HUES6 (cell line): ENCODE results near the gene HNF1B.

Experiments used
- H3K27ac ChIP-seq: 2 replicates; pipeline ENCODE4 v1.7.0; 2013; ENCODE audit warnings: low read depth, mild to moderate bottlenecking, low read length, inconsistent platforms
- H3K27me3 ChIP-seq: 2 replicates; pipeline ENCODE4 v1.6.1; 2013; ENCODE audit warnings: low read length; ENCODE audit not compliant: control insufficient read depth, insufficient read depth
- H3K36me3 ChIP-seq: 2 replicates; pipeline ENCODE4 v1.6.1; 2013; ENCODE audit warnings: low read length; ENCODE audit not compliant: control insufficient read depth, insufficient read depth
- H3K4me1 ChIP-seq: 2 replicates; pipeline ENCODE4 v1.6.1; 2013; ENCODE audit warnings: low read length; ENCODE audit not compliant: control insufficient read depth, insufficient read depth
- H3K4me3 ChIP-seq: 2 replicates; pipeline ENCODE4 v1.5.1; 2013; ENCODE audit warnings: low read depth, low read length
- H3K9ac ChIP-seq: one replicate; pipeline ENCODE4 v1.6.1; 2013; ENCODE audit warnings: mild to moderate bottlenecking, low read length
- H3K9me3 ChIP-seq: 2 replicates; pipeline ENCODE4 v1.6.1; 2013; ENCODE audit warnings: low read depth, low read length; ENCODE audit not compliant: control insufficient read depth, insufficient read depth

Gene HNF1B

DNA sequence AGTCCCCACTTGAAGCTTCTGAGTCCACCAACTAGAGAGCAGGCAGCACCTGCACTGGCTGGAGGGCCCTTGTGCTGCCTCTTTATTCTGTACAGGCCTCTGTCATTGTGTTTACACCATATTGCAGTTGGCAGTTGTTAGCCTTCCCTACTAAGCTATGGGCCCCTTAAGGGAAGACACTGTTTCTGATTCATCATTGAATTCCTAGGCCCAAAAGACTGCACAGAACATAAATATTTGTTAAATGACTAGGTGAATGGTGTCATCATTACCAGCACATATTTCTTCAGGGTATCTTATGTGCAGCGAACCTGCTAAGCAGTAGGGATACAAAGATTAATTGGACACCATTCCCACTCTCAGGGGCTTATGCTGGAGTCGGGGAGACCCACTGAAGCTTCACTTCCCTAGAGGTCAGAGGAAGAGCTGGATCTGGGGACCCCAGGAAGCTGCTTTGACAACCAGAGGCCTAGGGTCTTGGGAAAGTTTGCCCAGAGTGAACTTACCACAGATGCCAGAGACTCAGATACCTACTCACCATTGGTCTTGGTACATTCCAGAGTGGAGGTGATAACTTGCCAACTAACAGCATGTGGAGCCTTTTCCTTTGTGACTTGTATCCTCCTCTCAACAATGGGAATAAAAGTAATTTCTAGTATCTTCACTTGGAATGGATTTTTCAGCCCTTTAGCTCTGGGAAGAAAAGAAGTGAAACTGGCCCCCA is 72.9 kb downstream of the HNF1B start:
- H3K27ac ChIP-seq: no peak overlapping the region

DNA sequence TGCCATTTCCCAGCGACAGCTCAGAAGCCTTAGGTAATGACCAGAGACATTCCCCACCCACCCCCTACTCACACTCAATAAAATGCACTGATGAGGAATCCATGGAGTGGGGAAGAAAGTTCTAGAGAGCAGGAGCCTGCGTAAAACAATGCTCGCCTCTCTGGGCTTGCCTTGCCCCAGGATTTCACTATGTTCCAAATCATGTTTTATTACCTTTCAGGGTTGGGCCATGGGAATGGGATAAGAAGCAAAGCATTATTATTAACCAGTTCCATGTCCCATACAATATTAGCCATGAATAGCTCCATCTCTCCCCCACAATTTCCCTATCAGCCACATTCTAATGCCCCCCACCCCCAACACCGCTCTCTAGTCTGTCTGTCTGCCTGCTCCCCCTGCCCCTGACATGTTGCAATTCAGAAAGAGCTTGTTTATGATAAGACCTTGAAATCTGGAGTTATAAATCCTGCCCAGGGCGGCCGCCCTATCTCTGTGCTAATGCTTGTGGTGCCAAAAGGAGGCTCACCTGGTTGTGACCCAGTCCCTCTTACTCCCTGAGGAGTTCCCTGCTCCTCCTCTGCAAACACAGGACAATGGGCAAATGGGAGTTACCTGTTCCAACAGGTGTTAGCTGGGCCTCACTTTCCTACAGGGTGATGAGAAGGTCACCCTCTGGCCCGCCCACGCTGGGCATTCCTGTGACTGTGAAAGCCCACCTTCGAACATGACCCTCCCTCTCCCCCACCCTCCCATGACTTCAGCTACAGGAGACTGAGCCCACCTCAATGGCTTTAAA is 73.6 kb downstream of the HNF1B start:
- H3K9ac ChIP-seq: no peak overlapping the region
- H3K27me3 ChIP-seq: no peaks in the 10 kb centered on the region
- no peak overlapping the region for H3K27ac ChIP-seq
- no peak overlapping the region for H3K4me3 ChIP-seq
- peaks cover 4% of the 10 kb centered on the region; the same call in 1 of the 2 replicates for H3K4me1 ChIP-seq
- no peaks in the 10 kb centered on the region for H3K36me3 ChIP-seq
- H3K9me3 ChIP-seq: no peaks in the 10 kb centered on the region

More for the DNA sequence above, 72.9 kb downstream of the HNF1B start:
- H3K27me3 ChIP-seq: no peaks in the 10 kb centered on the region
- H3K9me3 ChIP-seq: no peaks in the 10 kb centered on the region
- peaks cover 4% of the 10 kb centered on the region; the same call in 1 of the 2 replicates for H3K4me1 ChIP-seq
- H3K36me3 ChIP-seq: no peaks in the 10 kb centered on the region
- H3K4me3 ChIP-seq: no peak overlapping the region
- H3K9ac ChIP-seq: no peak overlapping the region

DNA sequence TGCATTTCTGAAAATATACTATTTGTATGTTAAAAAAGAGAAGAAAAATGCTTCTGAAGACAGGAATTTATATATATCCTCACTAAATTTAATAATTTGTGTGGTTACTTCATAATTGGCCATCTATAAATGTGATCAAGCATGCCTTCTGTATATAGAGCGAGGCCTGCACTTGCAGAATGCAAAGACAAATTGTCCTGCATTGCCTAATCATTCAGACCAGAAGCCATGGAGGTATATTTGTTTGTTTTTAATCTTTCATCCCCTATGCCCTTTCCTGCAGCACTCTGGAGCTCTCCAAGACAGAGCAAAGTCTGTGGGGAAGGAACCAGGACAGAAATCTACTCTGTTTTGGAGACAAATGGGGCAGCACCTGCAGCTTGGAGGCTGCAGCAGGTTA is 77.8 kb downstream of the HNF1B start:
- Histone ChIP-seq H3K9me3 (no peaks in the 10 kb centered on the region), H3K36me3 (no peaks in the 10 kb centered on the region), H3K4me3 (no peak overlapping the region), H3K27me3 (no peaks in the 10 kb centered on the region), H3K4me1 (peaks cover 17% of the 10 kb centered on the region), H3K27ac (no peak overlapping the region), H3K9ac (no peak overlapping the region)

GRCh38 chr17:37664214-37664613 is 80.6 kb downstream of the HNF1B start:
- peaks cover 12% of the 10 kb centered on the region for H3K4me1 ChIP-seq
- H3K27me3 ChIP-seq: no peaks in the 10 kb centered on the region
- H3K9ac ChIP-seq: no peak overlapping the region
- H3K36me3 ChIP-seq: no peaks in the 10 kb centered on the region
- H3K4me3 ChIP-seq: no peak overlapping the region
- no peaks in the 10 kb centered on the region for H3K9me3 ChIP-seq
- no peak overlapping the region for H3K27ac ChIP-seq

GRCh38 chr17:37662353-37662752 is 82.5 kb downstream of the HNF1B start:
- Histone ChIP-seq H3K9me3 (no peaks in the 10 kb centered on the region), H3K27me3 (no peaks in the 10 kb centered on the region), H3K4me3 (no peak overlapping the region), H3K4me1 (peaks cover 12% of the 10 kb centered on the region), H3K9ac (no peak overlapping the region), H3K27ac (no peak overlapping the region), H3K36me3 (no peaks in the 10 kb centered on the region)

DNA sequence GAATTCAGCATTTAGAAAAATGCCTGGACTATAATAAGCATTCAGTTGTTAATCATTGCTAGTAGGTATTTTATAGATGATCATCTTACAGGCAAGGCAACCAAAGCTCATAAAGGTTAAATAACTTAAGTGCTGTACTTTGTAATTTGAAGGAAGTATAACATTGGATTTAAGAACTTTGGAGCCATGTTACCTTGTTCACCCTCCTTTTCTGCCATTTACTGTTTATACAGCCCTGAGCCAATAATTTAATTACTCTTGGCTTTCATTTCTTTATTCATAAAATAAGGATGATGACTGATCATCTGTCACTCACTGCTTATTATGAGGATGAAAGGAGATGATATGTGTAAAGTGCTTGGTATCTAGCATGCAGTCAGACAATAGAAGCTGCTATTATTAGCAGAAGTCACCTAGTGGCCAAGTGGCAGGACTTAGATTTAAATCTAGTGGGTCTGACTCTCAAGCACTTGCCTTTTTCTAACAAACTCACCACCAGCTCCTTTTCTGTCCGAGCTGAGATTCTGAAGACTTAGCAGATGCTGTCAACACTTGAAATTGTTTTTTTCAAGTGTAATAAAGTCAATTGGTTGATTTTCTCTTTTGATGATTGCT is 83.4 kb downstream of the HNF1B start:
- Histone ChIP-seq H3K27ac (no peak overlapping the region), H3K4me3 (no peak overlapping the region), H3K9ac (no peak overlapping the region), H3K36me3 (no peaks in the 10 kb centered on the region), H3K4me1 (peaks cover 12% of the 10 kb centered on the region), H3K27me3 (no peaks in the 10 kb centered on the region), H3K9me3 (no peaks in the 10 kb centered on the region)

GRCh38 chr17:37659925-37660324 is 84.9 kb downstream of the HNF1B start:
- peaks cover 12% of the 10 kb centered on the region for H3K4me1 ChIP-seq
- no peaks in the 10 kb centered on the region for H3K27me3 ChIP-seq
- no peak overlapping the region for H3K4me3 ChIP-seq
- H3K36me3 ChIP-seq: no peaks in the 10 kb centered on the region
- H3K27ac ChIP-seq: no peak overlapping the region
- no peaks in the 10 kb centered on the region for H3K9me3 ChIP-seq
- H3K9ac ChIP-seq: no peak overlapping the region

GRCh38 chr17:37657202-37657601 is 87.7 kb downstream of the HNF1B start:
- no peaks in the 10 kb centered on the region for H3K36me3 ChIP-seq
- H3K27ac ChIP-seq: no peak overlapping the region
- no peak overlapping the region for H3K4me3 ChIP-seq
- H3K4me1 ChIP-seq: peaks cover 2% of the 10 kb centered on the region
- no peaks in the 10 kb centered on the region for H3K27me3 ChIP-seq
- no peaks in the 10 kb centered on the region for H3K9me3 ChIP-seq
- no peak overlapping the region for H3K9ac ChIP-seq

GRCh38 chr17:37651849-37652248 is 93.0 kb downstream of the HNF1B start:
- no peak overlapping the region for H3K9ac ChIP-seq
- no peak overlapping the region for H3K27ac ChIP-seq
- no peaks in the 10 kb centered on the region for H3K36me3 ChIP-seq
- no peaks in the 10 kb centered on the region for H3K4me1 ChIP-seq
- no peaks in the 10 kb centered on the region for H3K9me3 ChIP-seq
- no peak overlapping the region for H3K4me3 ChIP-seq
- H3K27me3 ChIP-seq: peaks cover 12% of the 10 kb centered on the region

GRCh38 chr17:37650419-37651003 is 94.3 kb downstream of the HNF1B start:
- H3K27me3 ChIP-seq: peaks cover 26% of the 10 kb centered on the region
- no peaks in the 10 kb centered on the region for H3K36me3 ChIP-seq

GRCh38 chr17:37648555-37648954 is 96.3 kb downstream of the HNF1B start:
- Histone ChIP-seq H3K9me3 (no peaks in the 10 kb centered on the region), H3K4me3 (no peak overlapping the region), H3K36me3 (no peaks in the 10 kb centered on the region), H3K27ac (no peak overlapping the region), H3K27me3 (peaks cover 39% of the 10 kb centered on the region), H3K4me1 (no peaks in the 10 kb centered on the region), H3K9ac (no peak overlapping the region)

More at GRCh38 chr17:37650419-37651003, 94.3 kb downstream of the HNF1B start:
- no peaks in the 10 kb centered on the region for H3K4me1 ChIP-seq
- H3K4me3 ChIP-seq: no peak overlapping the region
- H3K9me3 ChIP-seq: no peaks in the 10 kb centered on the region
- no peak overlapping the region for H3K9ac ChIP-seq
- H3K27ac ChIP-seq: no peak overlapping the region
